Adrenal gland (tissue), 12 donors: ENCODE results near the gene SLC32A1. TPM values are rescaled to one million over a fixed set of nuclear protein-coding genes. Genes with fewer than 3 reads are reported as not detected.

Source experiments
- DNase-seq, 7 donors: peaks; one replicate each; pipeline ENCODE4 v3.0.0-alpha.2; 2019 to 2020
- H3K27ac ChIP-seq, 5 donors: fragments of 200-600 bp; sonication (generic) in 4 of 5; 1 replicate in 3 of 5; 2 replicates in 2 of 5; pipeline versions ENCODE4 v1.5.1 to v1.8.0; 2016 to 2020; ENCODE audit warnings: mild to moderate bottlenecking in 1 of 5
- H3K27me3 ChIP-seq: fragments of 200-600 bp; 2 replicates; pipeline ENCODE4 v1.8.0; 2021
- H3K36me3 ChIP-seq, 2 donors: fragments of 200-600 bp; replicated peaks in 1 of 2; 1 replicate in 1 of 2; 2 replicates in 1 of 2; pipeline versions ENCODE4 v1.5.1 to v1.8.0; 2018 to 2022
- H3K4me1 ChIP-seq, 2 donors: fragments of 200-600 bp; replicated peaks in 1 of 2; 1 replicate in 1 of 2; 2 replicates in 1 of 2; pipeline versions ENCODE4 v1.5.1 to v1.8.0; 2018 to 2021
- H3K4me3 ChIP-seq, 4 donors: fragments of 200-600 bp; sonication (generic) in 3 of 4; one replicate each; pipeline ENCODE4 v1.5.1; 2016 to 2018
- H3K9me3 ChIP-seq, 3 donors: fragments of 200-600 bp; sonication (generic) in 1 of 3; replicated peaks in 1 of 3; 1 replicate in 2 of 3; 2 replicates in 1 of 3; pipeline versions ENCODE4 v1.5.1 to v1.8.0; 2016 to 2021
- POLR2A ChIP-seq, 2 donors: fragments of 450-650 bp; IDR thresholded peaks; one replicate each; pipeline ENCODE4 v1.6.1; 2017; ENCODE audit warnings: antibody characterized with exemption in 2 of 2, mild to moderate bottlenecking in 2 of 2, moderate library complexity in 1 of 2
- WGBS, 4 donors: extraction: QIAGEN DNeasy Blood & Tissue Kit in 2 of 4; methylation state at CpG; one replicate each; pipeline versions ENCODE4 v1.1.5 to v1.1.7; 2013 to 2017; 5-methylcytosine and 5-hydroxymethylcytosine counted together
- intact Hi-C, 2 donors: fragments of 100-400 bp; cut with DNase I; formaldehyde crosslinking; loops; one replicate each; pipeline versions ENCODE4 v1.14.1 to v1.15.0; 2022 to 2023
- polyA plus RNA-seq, 3 donors: library from polyadenylated mRNA; stranded (reverse); fragments of 200-250 nt in 2 of 3; fragments of 350-450 nt in 1 of 3; fragmentation: Illumina TruSeq in 1 of 3; extraction: RNeasy Lipid Tissue Mini Kit (QIAGEN cat#74804) in 1 of 3; gene quantifications; one replicate each; pipeline ENCODE4 v1.2.3, GENCODE V29; 2013 to 2014
- total RNA-seq, 9 donors: library from RNA; depleted of rRNA in 4 of 9; stranded (reverse); fragments of >200 nt in 4 of 9; fragments of 120-200 nt in 1 of 9; fragmentation: NEBNext Ultra II Directional in 1 of 9; extraction: Animal tissue kit (Norgen Biotek cat#: 25700) in 1 of 9; gene quantifications; one replicate each; pipeline versions ENCODE4 v1.1.0 to v1.2.4, GENCODE V29; 2013 to 2023
- TF ChIP-seq, protein P1 (sequence below), 6 experiments: fragments of 450-650 bp in 4 of 6; fragments of 200-600 bp in 2 of 6; sonication (generic) in 1 of 6; IDR thresholded peaks; 1 replicate in 5 of 6; 2 replicates in 1 of 6; pipeline versions ENCODE4 v1.5.1 to v1.8.0; 2016 to 2021; ENCODE audit warnings: antibody characterized with exemption in 6 of 6, mild to moderate bottlenecking in 2 of 6, moderate library complexity in 1 of 6
- donor health status: healthy with polysubstance abuse.
- donor health status: Bipolar disorder and iron deficiency.
- donor health status: DM: yes; HTN: yes; CAD: no.
- donor health status: DM: no; HTN: no; CAD: no.
- donor health status: DM: no; HTN: no; CAD: no.
- donor health status: DM: yes; HTN: yes; CAD: no.

The SLC32A1 gene
- total and polyA plus RNA-seq, 12 donors, result 0.24 TPM; not detected in 11

DNA sequence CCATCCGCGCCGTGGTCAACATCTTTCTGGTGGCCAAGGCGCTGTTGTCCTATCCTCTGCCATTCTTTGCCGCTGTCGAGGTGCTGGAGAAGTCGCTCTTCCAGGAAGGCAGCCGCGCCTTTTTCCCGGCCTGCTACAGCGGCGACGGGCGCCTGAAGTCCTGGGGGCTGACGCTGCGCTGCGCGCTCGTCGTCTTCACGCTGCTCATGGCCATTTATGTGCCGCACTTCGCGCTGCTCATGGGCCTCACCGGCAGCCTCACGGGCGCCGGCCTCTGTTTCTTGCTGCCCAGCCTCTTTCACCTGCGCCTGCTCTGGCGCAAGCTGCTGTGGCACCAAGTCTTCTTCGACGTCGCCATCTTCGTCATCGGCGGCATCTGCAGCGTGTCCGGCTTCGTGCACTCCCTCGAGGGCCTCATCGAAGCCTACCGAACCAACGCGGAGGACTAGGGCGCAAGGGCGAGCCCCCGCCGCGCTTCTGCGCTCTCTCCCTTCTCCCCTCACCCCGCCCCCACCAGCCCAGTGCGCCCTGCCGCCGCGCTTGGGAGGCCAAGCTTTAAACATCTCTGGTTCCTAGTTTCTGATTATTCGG is 4.0 kb downstream of the SLC32A1 start:
- Histone ChIP-seq H3K27me3 (peaks cover 97% of the 10 kb centered on the region), H3K27ac (no peak overlapping the region), H3K9me3 (no peaks in the 10 kb centered on the region), H3K36me3 (no peaks in the 10 kb centered on the region), H3K4me1 (peaks cover 0 to 10% of the 10 kb centered on the region in 2 donors), H3K4me3 (no peak overlapping the region)
- DNase-seq, result no peak
- TF ChIP-seq, protein P1, sequence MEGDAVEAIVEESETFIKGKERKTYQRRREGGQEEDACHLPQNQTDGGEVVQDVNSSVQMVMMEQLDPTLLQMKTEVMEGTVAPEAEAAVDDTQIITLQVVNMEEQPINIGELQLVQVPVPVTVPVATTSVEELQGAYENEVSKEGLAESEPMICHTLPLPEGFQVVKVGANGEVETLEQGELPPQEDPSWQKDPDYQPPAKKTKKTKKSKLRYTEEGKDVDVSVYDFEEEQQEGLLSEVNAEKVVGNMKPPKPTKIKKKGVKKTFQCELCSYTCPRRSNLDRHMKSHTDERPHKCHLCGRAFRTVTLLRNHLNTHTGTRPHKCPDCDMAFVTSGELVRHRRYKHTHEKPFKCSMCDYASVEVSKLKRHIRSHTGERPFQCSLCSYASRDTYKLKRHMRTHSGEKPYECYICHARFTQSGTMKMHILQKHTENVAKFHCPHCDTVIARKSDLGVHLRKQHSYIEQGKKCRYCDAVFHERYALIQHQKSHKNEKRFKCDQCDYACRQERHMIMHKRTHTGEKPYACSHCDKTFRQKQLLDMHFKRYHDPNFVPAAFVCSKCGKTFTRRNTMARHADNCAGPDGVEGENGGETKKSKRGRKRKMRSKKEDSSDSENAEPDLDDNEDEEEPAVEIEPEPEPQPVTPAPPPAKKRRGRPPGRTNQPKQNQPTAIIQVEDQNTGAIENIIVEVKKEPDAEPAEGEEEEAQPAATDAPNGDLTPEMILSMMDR (IDR thresholded peaks at IDR 0.05), result no peak
- no peak for TF ChIP-seq POLR2A (IDR thresholded peaks at IDR 0.05)
- intact Hi-C loops, result no loop called here
- 0 to 6% (median 5%) methylated on average over 1 to 56 of the region's 56 CpGs for WGBS, 4 donors

DNA sequence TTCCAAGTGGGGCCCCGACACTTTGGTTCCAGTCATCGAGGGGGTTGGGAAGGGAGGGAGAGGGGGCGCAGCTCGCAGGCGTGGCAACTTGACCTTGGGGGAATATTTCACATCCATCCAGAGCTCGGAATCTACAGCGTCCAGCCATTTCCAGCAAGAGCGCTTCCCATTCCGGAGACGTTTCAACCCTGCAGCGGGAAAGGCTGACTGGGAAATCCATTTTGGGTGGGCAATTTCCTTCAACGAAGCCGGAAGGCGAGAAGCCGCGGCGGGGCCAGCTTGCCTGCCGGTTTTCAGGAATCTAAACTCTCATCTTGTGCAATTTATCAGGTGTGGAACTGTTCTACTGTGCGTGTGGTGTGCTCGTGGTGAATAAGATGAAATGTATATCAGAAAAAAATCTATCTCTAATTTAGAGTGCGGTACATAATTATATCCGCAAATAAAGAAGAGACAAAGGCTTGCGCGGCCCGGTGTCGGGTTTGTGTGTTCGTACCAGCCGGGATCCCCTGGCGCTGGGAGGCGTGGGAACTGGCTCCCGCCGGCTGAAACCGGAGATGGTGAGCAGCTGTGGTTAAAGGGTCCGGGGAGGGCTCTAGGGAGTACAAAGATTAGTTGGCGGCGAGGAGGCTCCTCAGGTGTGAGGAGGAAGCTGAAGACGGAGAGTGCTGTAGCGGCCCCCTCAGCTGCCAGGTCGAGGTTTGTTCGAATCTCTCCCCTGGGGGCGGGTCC is 4.8 kb downstream of the SLC32A1 start:
- Histone ChIP-seq H3K36me3 (no peaks in the 10 kb centered on the region), H3K27me3 (peaks cover 97% of the 10 kb centered on the region), H3K4me1 (peaks cover 0 to 10% of the 10 kb centered on the region in 2 donors), H3K27ac (no peak overlapping the region), H3K9me3 (no peaks in the 10 kb centered on the region), H3K4me3 (no peak overlapping the region)
- intact Hi-C loops, result no loop called here
- TF ChIP-seq POLR2A (IDR thresholded peaks at IDR 0.05), result no peak
- TF ChIP-seq, protein P1 (IDR thresholded peaks at IDR 0.05), result no peak
- no peak for DNase-seq
- 3 to 8% (median 4%) methylated on average over 33 to 41 of the region's 41 CpGs for WGBS, 4 donors

DNA sequence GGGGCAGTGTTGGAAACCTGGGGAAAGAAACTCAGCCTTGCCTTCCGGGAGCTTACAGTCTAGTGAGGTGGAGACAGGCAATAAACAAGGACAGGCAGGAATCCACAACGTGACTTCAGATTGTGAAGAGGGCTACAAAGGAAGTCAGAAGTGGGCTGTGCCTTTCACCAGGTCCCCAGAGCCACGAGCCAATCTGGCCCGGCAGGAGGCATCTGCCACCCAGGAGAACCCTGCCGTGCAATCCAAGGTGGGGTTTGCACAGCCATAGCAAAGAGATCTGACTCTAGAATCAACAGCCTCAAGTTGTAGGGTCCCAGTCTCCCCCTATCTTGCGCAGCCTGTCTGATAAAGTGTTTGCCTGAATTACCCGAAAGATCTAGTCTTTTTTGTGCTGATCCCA is 5.5 kb downstream of the SLC32A1 start:
- peaks cover 96% of the 10 kb centered on the region for H3K27me3 ChIP-seq
- no peak overlapping the region for H3K4me3 ChIP-seq
- H3K4me1 ChIP-seq, result peaks cover 0 to 10% of the 10 kb centered on the region in 2 donors
- H3K27ac ChIP-seq, result no peak overlapping the region
- no peaks in the 10 kb centered on the region for H3K36me3 ChIP-seq
- DNase-seq, result no peak
- H3K9me3 ChIP-seq, result no peaks in the 10 kb centered on the region
- intact Hi-C loops, result loop anchor here (2.0 to 5.0 kb wide), 2 partner anchors 77 to 83 kb away; no protein-coding TSS in a partner anchor
- TF ChIP-seq, protein P1 (IDR thresholded peaks at IDR 0.05), result no peak
- no peak for TF ChIP-seq POLR2A (IDR thresholded peaks at IDR 0.05)
- 9 to 13% (median 10%) methylated on average over 2 to 7 of the region's 7 CpGs for WGBS, 4 donors

DNA sequence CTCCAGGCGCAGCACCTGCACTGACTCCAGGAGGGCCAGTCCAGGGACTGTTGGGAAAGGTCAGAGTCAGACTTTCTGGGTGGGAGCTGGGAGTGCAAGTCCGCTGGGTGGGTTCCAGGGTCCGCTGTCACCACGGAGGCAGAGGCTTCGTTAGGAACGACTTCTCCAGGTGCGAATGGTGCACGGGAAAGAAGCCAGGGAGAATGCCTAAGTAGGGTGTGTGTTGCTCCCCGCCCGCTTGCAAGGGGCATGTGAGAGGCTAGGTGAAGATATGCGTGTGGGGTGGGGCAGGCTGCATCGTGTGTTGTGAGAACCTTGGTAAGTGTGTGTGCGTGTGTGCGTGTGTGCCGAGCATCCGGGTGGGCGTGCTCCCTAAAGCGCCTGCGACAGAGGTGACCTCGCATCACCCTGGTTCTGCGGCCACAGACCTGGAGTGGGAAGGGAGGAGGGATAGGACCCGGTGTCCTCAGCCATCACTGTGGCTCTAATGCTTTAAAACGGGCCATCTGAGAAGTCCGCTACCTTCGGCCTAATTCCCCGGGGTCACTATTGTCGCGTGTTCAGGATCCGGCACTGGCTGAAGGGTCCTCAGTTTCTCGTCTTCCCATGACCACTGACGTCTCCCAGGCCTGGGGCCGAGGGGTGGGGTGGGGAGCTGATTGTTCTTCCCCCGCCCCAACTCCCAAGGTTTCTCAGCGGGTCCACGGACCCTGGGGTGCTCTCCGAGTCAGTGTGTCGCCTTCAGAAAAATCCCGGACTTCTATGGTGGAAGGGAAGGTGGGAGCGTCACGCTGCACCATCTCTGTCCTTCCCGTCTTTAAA is 6.1 kb downstream of the SLC32A1 start:
- no peaks in the 10 kb centered on the region for H3K9me3 ChIP-seq
- 3 to 6% (median 6%) methylated on average over 20 to 41 of the region's 41 CpGs for WGBS, 4 donors
- no peaks in the 10 kb centered on the region for H3K36me3 ChIP-seq
- peaks cover 90% of the 10 kb centered on the region for H3K27me3 ChIP-seq
- no peak overlapping the region for H3K27ac ChIP-seq
- intact Hi-C loops, result loop anchor here (2.0 to 5.0 kb wide), 2 partner anchors 78 to 84 kb away; no protein-coding TSS in a partner anchor
- DNase-seq, result no peak
- TF ChIP-seq POLR2A (IDR thresholded peaks at IDR 0.05), result no peak
- TF ChIP-seq, protein P1 (IDR thresholded peaks at IDR 0.05), result no peak
- peaks cover 0 to 10% of the 10 kb centered on the region in 2 donors for H3K4me1 ChIP-seq
- no peak overlapping the region for H3K4me3 ChIP-seq
